Stomach (tissue), 9 donors: Measurements from ENCODE around the gene MYNN. TPM values are rescaled to one million over a fixed set of nuclear protein-coding genes. Genes with fewer than 3 reads are reported as not detected.

Experiments
- DNase-seq, 2 donors: peaks; one replicate each; pipeline versions ENCODE4 v3.0.0 to v3.0.0-alpha.2; 2013 to 2019
- H3K27ac ChIP-seq, 5 donors: fragments of 200-600 bp in 4 of 5; sonication (generic) in 4 of 5; one replicate each; pipeline ENCODE4 v1.5.1; 2013 to 2019; ENCODE audit warnings: mild to moderate bottlenecking in 1 of 5, moderate library complexity in 1 of 5
- H3K27me3 ChIP-seq, 3 donors: fragments of 200-600 bp; sonication (generic); one replicate each; pipeline ENCODE4 v1.5.1; 2017 to 2019; ENCODE audit warnings: mixed run types in 1 of 3
- H3K36me3 ChIP-seq, 4 donors: fragments of 200-600 bp; sonication (generic); 1 replicate in 3 of 4; 2 replicates in 1 of 4; pipeline ENCODE4 v1.5.1; 2016 to 2019
- H3K4me1 ChIP-seq, 4 donors: fragments of 200-600 bp; sonication (generic); one replicate each; pipeline ENCODE4 v1.5.1; 2016 to 2019
- H3K4me3 ChIP-seq, 4 donors: fragments of 200-600 bp; sonication (generic) in 3 of 4; one replicate each; pipeline ENCODE4 v1.5.1; 2016 to 2019; ENCODE audit warnings: mild to moderate bottlenecking in 1 of 4
- H3K9me3 ChIP-seq, 4 donors: fragments of 200-600 bp; sonication (generic); one replicate each; pipeline ENCODE4 v1.5.1; 2016 to 2019
- EP300 ChIP-seq: sonication (generic); formaldehyde crosslinking; IDR thresholded peaks from one replicate; pipeline ENCODE4 v1.6.1; 2017; ENCODE audit warnings: antibody characterized with exemption
- POLR2A ChIP-seq, 4 donors: fragments of 450-650 bp; IDR thresholded peaks; one replicate each; pipeline ENCODE4 v1.6.1; 2016; ENCODE audit warnings: antibody characterized with exemption in 4 of 4, control low read depth in 2 of 4, mild to moderate bottlenecking in 1 of 4, moderate library complexity in 1 of 4
- POLR2AphosphoS5 ChIP-seq, 3 donors: sonication (generic); formaldehyde crosslinking; IDR thresholded peaks; one replicate each; pipeline ENCODE4 v1.6.1; 2016; ENCODE audit warnings: antibody characterized with exemption in 3 of 3
- WGBS, 5 donors: extraction: QIAGEN DNeasy Blood & Tissue Kit in 3 of 5; methylation state at CpG; one replicate each; pipeline versions ENCODE4 v1.1.5 to v1.1.7; 2013 to 2018; 5-methylcytosine and 5-hydroxymethylcytosine counted together
- intact Hi-C: fragments of 100-400 bp; cut with DNase I; formaldehyde crosslinking; loops from one replicate; pipeline ENCODE4 v1.15.1; 2023; ENCODE audit warnings: low total_unique reads
- polyA plus RNA-seq, 3 donors: library from polyadenylated mRNA; stranded (reverse); fragments of 200-250 nt; gene quantifications; one replicate each; pipeline ENCODE4 v1.2.3, GENCODE V29; 2013
- total RNA-seq, 5 donors: library from RNA; depleted of rRNA; stranded (reverse); fragments of >200 nt; gene quantifications; one replicate each; pipeline versions ENCODE4 v1.1.0 to v1.2.3, GENCODE V29; 2014 to 2016
- TF ChIP-seq, protein P1 (sequence below), 7 experiments: fragments of 450-650 bp in 4 of 7; fragments of 200-600 bp in 3 of 7; sonication (generic) in 3 of 7; IDR thresholded peaks; one replicate each; pipeline ENCODE4 v1.5.1; 2016 to 2019; ENCODE audit warnings: antibody characterized with exemption in 7 of 7, control low read depth in 2 of 7, mild to moderate bottlenecking in 1 of 7
- donor health status: healthy with polysubstance abuse.
- donor health status: Bipolar disorder and iron deficiency.
- donor health status: healthy.

MYNN gene
- total and polyA plus RNA-seq, 8 donors = 6.8 to 136 (median 13.1) TPM

DNA sequence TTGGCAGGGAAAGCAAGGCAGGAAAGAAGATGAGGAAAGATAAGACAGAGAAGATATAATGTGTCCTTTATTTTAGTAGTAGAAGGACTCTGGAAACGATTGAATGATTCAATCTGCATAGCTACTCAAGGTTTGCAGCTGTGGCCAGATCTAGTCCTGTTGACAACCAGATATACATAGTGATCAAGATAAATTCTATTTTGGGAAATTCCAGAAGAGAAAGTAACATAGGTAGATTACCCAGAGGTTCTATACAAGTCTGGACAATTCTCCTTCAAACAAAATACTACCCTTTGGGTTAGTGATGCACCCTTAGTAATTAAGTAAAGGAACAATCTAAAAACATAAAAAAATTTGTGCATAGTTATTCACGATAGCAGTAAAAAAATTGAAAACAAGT lies 17.7 kb upstream of the MYNN start:
- no peak for TF ChIP-seq POLR2A (IDR thresholded peaks at IDR 0.05)
- TF ChIP-seq EP300 = no peak
- no peak for DNase-seq
- intact Hi-C loops = no loop called here
- WGBS, 5 donors = 52 to 69% (median 60%) methylated on average over 2 of the region's 2 CpGs
- Histone ChIP-seq H3K27me3 (no peaks in the 10 kb centered on the region), H3K27ac (peak overlapping the region in 1 of 5 donors; percentile 58), H3K4me3 (no peak overlapping the region), H3K36me3 (no peaks in the 10 kb centered on the region), H3K9me3 (no peaks in the 10 kb centered on the region), H3K4me1 (peaks cover 0 to 35% (median 8%) of the 10 kb centered on the region in 4 donors)

DNA sequence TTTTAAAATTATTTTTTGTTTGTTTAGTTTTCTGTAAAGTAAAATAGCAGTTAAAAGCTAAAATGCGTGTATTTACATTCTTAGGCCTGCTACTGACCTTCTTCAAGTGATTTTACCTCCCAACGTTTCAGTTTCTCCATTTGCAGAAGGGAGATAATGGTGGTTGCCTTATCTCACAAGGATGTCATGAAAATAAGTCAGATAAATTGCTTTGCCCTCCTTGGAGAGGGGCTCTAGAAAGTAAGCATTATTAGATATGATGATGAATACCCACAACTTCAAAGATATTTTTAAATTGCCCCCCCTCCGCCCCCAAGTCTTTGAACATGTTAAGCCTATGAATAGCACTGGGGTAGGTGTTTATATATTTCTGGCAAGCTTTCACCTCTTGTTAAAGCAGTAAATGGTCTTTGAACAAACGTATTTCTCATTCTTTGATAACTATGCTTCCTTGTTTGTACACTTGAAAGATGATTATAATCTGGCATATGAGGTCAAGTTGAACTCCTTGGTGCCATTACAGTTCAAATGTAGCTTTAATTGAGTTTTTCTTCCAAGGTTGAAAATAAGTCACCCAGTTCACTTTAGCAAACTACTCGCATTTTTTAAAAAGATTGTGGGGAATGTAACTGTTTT lies 14.7 kb upstream of the MYNN start:
- intact Hi-C loops = no loop called here
- no peaks in the 10 kb centered on the region for H3K36me3 ChIP-seq
- H3K9me3 ChIP-seq = no peaks in the 10 kb centered on the region
- H3K4me3 ChIP-seq = no peak overlapping the region
- H3K27me3 ChIP-seq = no peaks in the 10 kb centered on the region
- H3K27ac ChIP-seq = peak overlapping the region in 2 of 5 donors; percentile 12 to 30
- DNase-seq = no peak
- WGBS, 5 donors = 19 to 39% (median 22%) methylated on average over 5 of the region's 5 CpGs
- TF ChIP-seq POLR2A (IDR thresholded peaks at IDR 0.05) = no peak
- H3K4me1 ChIP-seq = peaks cover 0 to 44% (median 9%) of the 10 kb centered on the region in 4 donors

DNA sequence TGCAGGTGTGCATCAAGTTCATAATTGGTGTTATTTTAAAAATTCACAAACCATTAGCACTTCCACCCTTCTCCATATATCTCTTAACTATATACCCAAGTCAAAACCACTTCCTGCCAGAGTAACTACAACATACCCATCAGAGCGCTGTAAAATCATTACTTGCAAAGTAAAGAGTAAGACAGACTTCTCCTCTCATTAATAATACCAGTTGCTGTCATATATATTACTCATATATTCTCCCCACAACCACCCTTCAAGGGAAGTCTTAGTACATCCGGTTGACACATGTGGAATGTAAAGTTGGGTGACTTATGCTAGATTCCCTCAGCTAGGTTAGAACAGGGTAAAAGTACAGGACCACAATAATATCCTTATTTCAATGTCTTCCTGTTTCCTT lies 13.9 kb upstream of the MYNN start:
- H3K9me3 ChIP-seq = no peaks in the 10 kb centered on the region
- H3K4me1 ChIP-seq = peaks cover 0 to 45% (median 11%) of the 10 kb centered on the region in 4 donors
- WGBS, 5 donors = 67 to 83% (median 76%) methylated on average over 2 of the region's 2 CpGs
- intact Hi-C loops = no loop called here
- H3K27ac ChIP-seq = no peak overlapping the region
- no peak for TF ChIP-seq EP300
- TF ChIP-seq, protein P1, sequence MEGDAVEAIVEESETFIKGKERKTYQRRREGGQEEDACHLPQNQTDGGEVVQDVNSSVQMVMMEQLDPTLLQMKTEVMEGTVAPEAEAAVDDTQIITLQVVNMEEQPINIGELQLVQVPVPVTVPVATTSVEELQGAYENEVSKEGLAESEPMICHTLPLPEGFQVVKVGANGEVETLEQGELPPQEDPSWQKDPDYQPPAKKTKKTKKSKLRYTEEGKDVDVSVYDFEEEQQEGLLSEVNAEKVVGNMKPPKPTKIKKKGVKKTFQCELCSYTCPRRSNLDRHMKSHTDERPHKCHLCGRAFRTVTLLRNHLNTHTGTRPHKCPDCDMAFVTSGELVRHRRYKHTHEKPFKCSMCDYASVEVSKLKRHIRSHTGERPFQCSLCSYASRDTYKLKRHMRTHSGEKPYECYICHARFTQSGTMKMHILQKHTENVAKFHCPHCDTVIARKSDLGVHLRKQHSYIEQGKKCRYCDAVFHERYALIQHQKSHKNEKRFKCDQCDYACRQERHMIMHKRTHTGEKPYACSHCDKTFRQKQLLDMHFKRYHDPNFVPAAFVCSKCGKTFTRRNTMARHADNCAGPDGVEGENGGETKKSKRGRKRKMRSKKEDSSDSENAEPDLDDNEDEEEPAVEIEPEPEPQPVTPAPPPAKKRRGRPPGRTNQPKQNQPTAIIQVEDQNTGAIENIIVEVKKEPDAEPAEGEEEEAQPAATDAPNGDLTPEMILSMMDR (IDR thresholded peaks at IDR 0.05) = no peak
- no peak for TF ChIP-seq POLR2A (IDR thresholded peaks at IDR 0.05)
- TF ChIP-seq POLR2AphosphoS5 (IDR thresholded peaks at IDR 0.05) = no peak
- H3K36me3 ChIP-seq = no peaks in the 10 kb centered on the region
- no peaks in the 10 kb centered on the region for H3K27me3 ChIP-seq
- no peak overlapping the region for H3K4me3 ChIP-seq
- DNase-seq = no peak

DNA sequence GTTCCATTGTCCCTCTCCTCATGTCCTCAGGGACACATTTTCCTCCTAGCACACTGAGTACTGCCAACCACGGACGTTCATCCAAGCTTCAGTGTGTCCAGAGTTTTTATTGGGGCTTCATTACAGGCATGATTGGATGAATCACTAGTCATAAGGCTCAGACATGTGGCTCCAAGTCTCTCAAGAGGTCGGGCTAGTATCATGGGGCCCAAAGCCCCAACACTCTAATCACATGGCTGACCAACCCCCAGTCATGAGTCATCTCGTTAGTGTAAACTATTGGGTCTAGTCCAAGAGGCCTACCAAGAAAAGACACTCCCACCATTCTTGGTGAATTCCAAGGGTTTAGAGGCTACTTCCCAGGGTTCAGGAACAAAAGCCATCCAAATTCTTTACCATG lies 12.7 kb upstream of the MYNN start:
- no peak for DNase-seq
- no peaks in the 10 kb centered on the region for H3K36me3 ChIP-seq
- no peak overlapping the region for H3K4me3 ChIP-seq
- 65 to 80% (median 68%) methylated on average over 4 of the region's 4 CpGs for WGBS, 5 donors
- intact Hi-C loops = no loop called here
- no peaks in the 10 kb centered on the region for H3K27me3 ChIP-seq
- no peaks in the 10 kb centered on the region for H3K9me3 ChIP-seq
- TF ChIP-seq, protein P1 (IDR thresholded peaks at IDR 0.05) = no peak
- TF ChIP-seq EP300 (no peak), POLR2AphosphoS5 (IDR thresholded peaks at IDR 0.05) (no peak), POLR2A (IDR thresholded peaks at IDR 0.05) (no peak)
- H3K27ac ChIP-seq = no peak overlapping the region
- peaks cover 0 to 39% (median 10%) of the 10 kb centered on the region in 4 donors for H3K4me1 ChIP-seq

DNA sequence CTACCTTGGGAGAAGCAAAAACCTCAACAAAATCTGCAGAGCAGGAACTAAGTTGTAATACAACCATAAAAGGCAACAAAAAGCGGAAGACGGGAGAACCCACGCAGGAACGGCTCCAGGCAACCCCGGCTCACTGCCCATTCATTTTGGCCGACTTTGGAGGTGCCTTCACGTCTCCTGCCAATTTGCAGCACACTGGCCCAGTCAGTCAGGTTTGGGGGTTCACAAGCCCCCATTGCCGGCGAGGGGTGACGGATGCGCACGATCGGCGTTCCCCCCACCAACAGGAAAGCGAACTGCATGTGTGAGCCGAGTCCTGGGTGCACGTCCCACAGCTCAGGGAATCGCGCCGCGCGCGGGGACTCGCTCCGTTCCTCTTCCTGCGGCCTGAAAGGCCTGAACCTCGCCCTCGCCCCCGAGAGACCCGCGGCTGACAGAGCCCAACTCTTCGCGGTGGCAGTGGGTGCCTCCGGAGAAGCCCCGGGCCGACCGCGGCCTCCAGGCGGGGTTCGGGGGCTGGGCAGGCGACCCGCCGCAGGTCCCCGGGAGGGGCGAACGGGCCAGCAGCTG lies 8.8 kb upstream of the MYNN start:
- H3K36me3 ChIP-seq = no peaks in the 10 kb centered on the region
- 0 to 1% (median 0%) methylated on average over 18 to 46 of the region's 46 CpGs for WGBS, 5 donors
- peak; percentile 56 to 85 for DNase-seq
- H3K27ac ChIP-seq = peak overlapping the region; percentile 97 to 99 (median 98)
- H3K4me1 ChIP-seq = peaks cover 0 to 26% (median 10%) of the 10 kb centered on the region in 4 donors
- no peaks in the 10 kb centered on the region for H3K9me3 ChIP-seq
- peak overlapping the region; percentile 64 to 89 (median 79) for H3K4me3 ChIP-seq
- intact Hi-C loops = no loop called here
- TF ChIP-seq POLR2A (IDR thresholded peaks at IDR 0.05) = no peak
- no peak for TF ChIP-seq EP300
- peak in 2 of 3 donors; percentile 15 to 44 for TF ChIP-seq POLR2AphosphoS5 (IDR thresholded peaks at IDR 0.05)
- TF ChIP-seq, protein P1 (IDR thresholded peaks at IDR 0.05) = no peak
- no peaks in the 10 kb centered on the region for H3K27me3 ChIP-seq
